ENCODE measurements around the gene RAB32.

Gene RAB32

DNA sequence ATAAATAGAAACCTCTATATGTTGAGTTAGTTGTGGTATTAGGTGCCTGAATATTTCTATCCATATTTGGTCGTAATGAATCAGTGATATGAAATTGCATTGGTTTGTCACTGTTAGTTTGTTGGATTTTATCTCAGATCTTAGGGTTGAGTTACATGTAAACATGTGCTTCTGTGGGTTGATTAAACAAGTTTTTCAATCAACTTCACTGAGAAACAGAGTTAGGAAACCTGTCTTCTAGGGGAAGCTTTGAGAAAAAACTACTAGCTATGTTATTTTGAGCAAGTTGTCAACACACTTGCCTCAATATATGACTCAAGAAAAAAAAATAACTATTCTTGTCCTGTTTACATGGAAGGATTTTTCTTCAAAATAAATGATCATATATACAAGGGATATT lies 40.3 kb downstream of the RAB32 start:
- no peak for FAIRE-seq

DNA sequence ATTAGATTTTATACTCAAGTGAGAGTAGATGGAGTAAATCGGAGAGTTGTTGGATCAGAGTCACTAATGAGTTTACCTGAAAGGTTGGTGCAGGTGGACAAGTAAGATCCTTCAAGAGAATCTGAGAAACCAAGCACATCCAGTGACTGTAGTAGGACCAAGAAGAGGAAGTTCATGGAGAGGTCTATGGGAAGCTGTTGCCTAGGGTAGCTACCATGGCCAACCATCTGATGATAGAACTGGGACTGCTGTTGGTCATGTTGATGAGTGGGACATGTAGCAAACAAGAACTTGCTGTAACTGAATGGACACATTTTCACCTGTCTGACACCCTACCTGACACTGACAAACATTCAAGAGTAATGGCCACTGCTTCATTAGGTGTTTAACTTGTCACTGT lies 43.8 kb downstream of the RAB32 start:
- no peak for FAIRE-seq

DNA sequence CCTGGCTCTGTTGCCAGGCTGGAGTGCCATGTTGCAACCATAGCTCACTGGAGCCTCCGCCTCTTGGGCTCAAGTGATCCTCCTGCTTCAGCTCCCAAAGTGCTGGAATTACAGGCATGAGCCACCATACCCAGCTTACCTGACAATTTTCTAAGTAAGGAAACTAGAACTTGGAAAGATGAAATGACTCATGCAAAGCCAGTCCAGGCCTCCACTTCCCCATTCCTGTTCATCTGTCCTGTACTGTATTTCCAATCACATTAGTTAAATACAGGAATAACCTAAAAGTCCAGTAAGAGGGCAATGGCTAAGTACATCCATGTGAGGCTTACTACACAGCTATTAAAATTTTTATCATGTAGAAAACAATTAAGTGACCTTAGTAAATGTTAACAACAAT lies 46.9 kb downstream of the RAB32 start:
- FAIRE-seq: no peak

DNA sequence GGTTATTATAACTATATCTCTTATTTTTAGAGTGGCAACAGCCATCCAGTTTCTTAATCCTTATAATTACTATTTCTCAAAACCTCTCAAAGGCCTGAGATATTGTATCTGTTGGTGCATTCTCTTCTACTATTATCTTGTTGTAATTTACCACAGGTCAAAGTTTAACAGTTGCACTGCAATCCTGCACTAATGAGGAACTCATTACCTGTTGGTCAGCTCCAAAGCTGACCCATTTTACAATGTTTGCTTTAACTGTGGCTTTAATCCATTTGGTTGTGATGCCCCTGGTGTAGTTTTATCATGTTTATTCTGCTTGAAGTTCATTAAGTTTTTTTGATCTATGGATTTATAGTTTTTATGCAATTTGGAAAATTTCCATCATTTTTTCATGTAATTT lies 48.8 kb downstream of the RAB32 start:
- no peak for FAIRE-seq

DNA sequence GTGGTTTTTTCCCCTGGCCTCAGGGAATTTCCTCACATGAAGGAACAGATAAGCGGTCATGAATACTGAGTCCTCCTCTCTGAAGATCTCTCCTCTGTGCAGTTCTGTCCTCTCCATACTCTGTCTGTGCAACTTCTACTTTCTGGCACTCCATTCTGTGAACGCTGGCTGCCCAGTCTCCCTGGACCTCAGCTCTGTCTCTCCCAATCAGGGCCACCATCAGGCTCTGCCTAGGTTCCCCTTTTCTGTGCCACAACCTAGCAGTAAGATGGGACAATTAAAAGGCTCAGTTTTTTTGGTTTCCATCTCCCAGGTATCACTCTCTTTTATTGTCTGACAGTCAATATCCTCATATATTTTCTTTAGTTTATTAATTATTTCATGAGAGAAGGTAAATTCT lies 50.4 kb downstream of the RAB32 start:
- no peak for FAIRE-seq

GRCh38 chr6:146594495-146594894 lies 50.9 kb downstream of the RAB32 start:
- no peak for FAIRE-seq

GRCh38 chr6:146595972-146596731 lies 52.5 kb downstream of the RAB32 start:
- FAIRE-seq: no peak

DNA sequence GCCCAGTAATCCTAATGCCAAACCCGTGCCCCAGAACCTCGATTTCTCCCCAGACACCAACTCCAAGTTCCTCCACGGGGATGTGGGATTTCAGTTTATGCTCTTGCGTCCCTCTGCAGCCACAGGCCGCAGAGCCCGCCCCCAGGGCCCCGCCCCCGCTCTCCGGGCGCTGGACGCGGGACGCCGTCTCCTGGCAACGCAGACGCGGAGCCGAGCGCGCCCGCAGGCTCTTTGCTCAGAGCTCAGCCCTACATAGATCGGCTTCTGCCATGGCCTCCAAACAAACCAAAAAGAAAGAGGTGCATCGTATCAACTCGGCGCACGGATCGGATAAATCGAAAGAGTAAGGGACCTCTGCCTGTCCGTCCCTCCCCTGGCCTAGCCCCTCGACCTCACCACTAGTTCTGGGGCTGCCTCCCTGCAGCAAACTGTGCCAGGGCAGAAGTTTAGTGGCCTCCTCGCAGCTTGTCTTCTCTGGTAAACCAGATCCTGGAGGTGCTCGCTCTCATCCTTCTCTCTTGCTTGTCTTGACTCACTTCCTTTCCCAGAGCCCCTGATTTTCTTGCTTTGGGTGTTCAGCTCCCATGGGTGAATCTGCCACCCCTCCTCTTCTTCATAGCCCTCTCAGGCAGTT lies 55.3 kb downstream of the RAB32 start, which contains the start of gene ADGB:
ADGB (plus strand) TSS at position 201 of the 634 bp plus-strand sequence; CDS start at position 270, 69 bp downstream.
- no peak for FAIRE-seq

- FAIRE-seq: no peak
Measured at GRCh38 chr6:146601352-146601751, 57.7 kb downstream of the RAB32 start.

GRCh38 chr6:146602526-146602925 lies 58.9 kb downstream of the RAB32 start:
- no peak for FAIRE-seq

Data from A204.1 (cell line).